DOHH2 (cell line): ENCODE measurements around the gene C11orf71.

Source experiments
- H3F3A ChIP-seq: fragments of 200-600 bp; sonication (generic), shearing (Covaris generic); 2 replicates; pipeline ENCODE4 v1.6.0; 2016; ENCODE audit warnings: antibody characterized with exemption, mild to moderate bottlenecking; ENCODE audit not compliant: control insufficient read depth, insufficient read depth
- H3K27ac ChIP-seq: fragments of 200-600 bp; sonication (generic); 2 replicates; pipeline ENCODE4 v1.5.1; 2014; ENCODE audit warnings: low read depth, mild to moderate bottlenecking, low read length, moderate library complexity
- H3K27me3 ChIP-seq: fragments of 200-600 bp; sonication (generic); 2 replicates; pipeline ENCODE4 v1.6.1; 2014; ENCODE audit warnings: mild to moderate bottlenecking, low read length, mixed read lengths; ENCODE audit not compliant: control insufficient read depth
- H3K36me3 ChIP-seq: fragments of 200-600 bp; sonication (generic); 2 replicates; pipeline ENCODE4 v1.6.1; 2014; ENCODE audit warnings: mild to moderate bottlenecking, low read length, moderate library complexity, mixed read lengths; ENCODE audit not compliant: control insufficient read depth
- H3K4me1 ChIP-seq: fragments of 200-600 bp; sonication (generic); 2 replicates; pipeline ENCODE4 v1.6.1; 2014; ENCODE audit warnings: mild to moderate bottlenecking, low read length, mixed read lengths; ENCODE audit not compliant: control insufficient read depth
- H3K4me2 ChIP-seq: fragments of 200-600 bp; sonication (generic); 2 replicates; pipeline ENCODE4 v1.6.0; 2014; ENCODE audit warnings: mild to moderate bottlenecking, low read length, moderate library complexity
- H3K4me3 ChIP-seq: fragments of 200-600 bp; sonication (generic); 2 replicates; pipeline ENCODE4 v1.5.1; 2014; ENCODE audit warnings: mild to moderate bottlenecking, low read length, mixed read lengths
- H3K79me2 ChIP-seq: fragments of 200-600 bp; sonication (generic); 2 replicates; pipeline ENCODE4 v1.6.1; 2014; ENCODE audit warnings: mild to moderate bottlenecking, low read length, mixed read lengths; ENCODE audit not compliant: control insufficient read depth
- H3K9me2 ChIP-seq: fragments of 200-600 bp; sonication (generic); replicated peaks from 2 replicates; pipeline ENCODE4 v1.6.1; 2014; ENCODE audit warnings: mild to moderate bottlenecking, low read length, mixed read lengths; ENCODE audit not compliant: control insufficient read depth
- H3K9me3 ChIP-seq: fragments of 200-600 bp; sonication (generic); 2 replicates; pipeline ENCODE4 v1.6.1; 2014; ENCODE audit warnings: antibody characterized with exemption, low read length, mixed read lengths; ENCODE audit not compliant: control insufficient read depth, insufficient read depth
- H4K20me1 ChIP-seq: fragments of 200-600 bp; sonication (generic); 2 replicates; pipeline ENCODE4 v1.6.0; 2014; ENCODE audit warnings: low read depth, mild to moderate bottlenecking, antibody characterized with exemption, low read length, moderate library complexity; ENCODE audit not compliant: control insufficient read depth, insufficient read depth
- CTCF ChIP-seq: fragments of 200-600 bp; sonication (generic); IDR thresholded peaks from one replicate; pipeline ENCODE4 v1.5.1; 2014; ENCODE audit warnings: antibody characterized with exemption, mild to moderate bottlenecking, low read depth, low read length; ENCODE audit not compliant: poor library complexity, severe bottlenecking
- EZH2phosphoT487 ChIP-seq: fragments of 200-600 bp; sonication (generic); IDR thresholded peaks from 2 replicates; pipeline ENCODE4 v1.6.1; 2017; ENCODE audit warnings: borderline replicate concordance, mild to moderate bottlenecking, antibody characterized with exemption, low read length, moderate library complexity, mixed read lengths

The C11orf71 gene

GRCh38 chr11:114438303-114438702 is 38.0 kb upstream of the C11orf71 start:
- H3K27ac ChIP-seq = no peak overlapping the region
- no peaks in the 10 kb centered on the region for H4K20me1 ChIP-seq
- no peaks in the 10 kb centered on the region for H3K9me3 ChIP-seq
- peaks cover 37% of the 10 kb centered on the region for H3K79me2 ChIP-seq
- peak overlapping the region; percentile 84; the same call in 1 of the 2 replicates for H3K4me2 ChIP-seq
- H3K36me3 ChIP-seq = 0 out of 2 replicates have a peak, but pooled peaks cover 6% of the 10 kb centered on the region
- H3K9me2 ChIP-seq = no peaks in the 10 kb centered on the region
- H3F3A ChIP-seq = no peaks in the 10 kb centered on the region
- H3K4me3 ChIP-seq = no peak overlapping the region
- peaks cover 23% of the 10 kb centered on the region for H3K4me1 ChIP-seq
- no peaks in the 10 kb centered on the region for H3K27me3 ChIP-seq
- TF ChIP-seq EZH2phosphoT487 (no peak), CTCF (no peak)

GRCh38 chr11:114433376-114433775 is 33.1 kb upstream of the C11orf71 start:
- no peaks in the 10 kb centered on the region for H3K36me3 ChIP-seq
- H3K9me2 ChIP-seq = no peaks in the 10 kb centered on the region
- TF ChIP-seq EZH2phosphoT487 (no peak), CTCF (no peak)
- no peaks in the 10 kb centered on the region for H4K20me1 ChIP-seq
- H3K4me3 ChIP-seq = no peak overlapping the region
- no peaks in the 10 kb centered on the region for H3K4me1 ChIP-seq
- H3K4me2 ChIP-seq = no peak overlapping the region
- H3K27me3 ChIP-seq = no peaks in the 10 kb centered on the region
- no peaks in the 10 kb centered on the region for H3K79me2 ChIP-seq
- no peaks in the 10 kb centered on the region for H3K9me3 ChIP-seq
- no peak overlapping the region for H3K27ac ChIP-seq
- H3F3A ChIP-seq = no peaks in the 10 kb centered on the region

- Histone ChIP-seq H3K79me2 (no peaks in the 10 kb centered on the region), H3K9me2 (no peaks in the 10 kb centered on the region), H3K36me3 (no peaks in the 10 kb centered on the region), H3F3A (no peaks in the 10 kb centered on the region), H3K27me3 (no peaks in the 10 kb centered on the region), H3K4me2 (no peak overlapping the region), H3K4me1 (no peaks in the 10 kb centered on the region), H3K27ac (no peak overlapping the region), H3K9me3 (no peaks in the 10 kb centered on the region), H3K4me3 (no peak overlapping the region), H4K20me1 (no peaks in the 10 kb centered on the region)
- no peak for TF ChIP-seq CTCF
- no peak for TF ChIP-seq EZH2phosphoT487
Measured at GRCh38 chr11:114432893-114433292, 32.6 kb upstream of the C11orf71 start.

GRCh38 chr11:114430290-114430689 is 30.0 kb upstream of the C11orf71 start:
- Histone ChIP-seq H3K36me3 (no peaks in the 10 kb centered on the region), H3K9me2 (no peaks in the 10 kb centered on the region), H3K27ac (no peak overlapping the region), H3K4me3 (no peak overlapping the region), H3K4me2 (no peak overlapping the region), H3K79me2 (no peaks in the 10 kb centered on the region), H3K9me3 (no peaks in the 10 kb centered on the region), H3K27me3 (no peaks in the 10 kb centered on the region), H4K20me1 (no peaks in the 10 kb centered on the region), H3K4me1 (no peaks in the 10 kb centered on the region), H3F3A (no peaks in the 10 kb centered on the region)
- TF ChIP-seq CTCF (no peak), EZH2phosphoT487 (no peak)
